GM21786 (cell line): ENCODE data around the gene ANKRD40.
"Not testable (repeated sequence)": the region's sequence is repeated elsewhere in the genome, so short reads cannot be mapped to it uniquely, and the experiment has no call there.

Source experiments
- ATAC-seq: cut with Tn5 transposase; IDR thresholded peaks from one replicate; pipeline ENCODE4 v1.9.1; 2021; ENCODE audit not compliant: unreplicated experiment

ANKRD40 gene

DNA sequence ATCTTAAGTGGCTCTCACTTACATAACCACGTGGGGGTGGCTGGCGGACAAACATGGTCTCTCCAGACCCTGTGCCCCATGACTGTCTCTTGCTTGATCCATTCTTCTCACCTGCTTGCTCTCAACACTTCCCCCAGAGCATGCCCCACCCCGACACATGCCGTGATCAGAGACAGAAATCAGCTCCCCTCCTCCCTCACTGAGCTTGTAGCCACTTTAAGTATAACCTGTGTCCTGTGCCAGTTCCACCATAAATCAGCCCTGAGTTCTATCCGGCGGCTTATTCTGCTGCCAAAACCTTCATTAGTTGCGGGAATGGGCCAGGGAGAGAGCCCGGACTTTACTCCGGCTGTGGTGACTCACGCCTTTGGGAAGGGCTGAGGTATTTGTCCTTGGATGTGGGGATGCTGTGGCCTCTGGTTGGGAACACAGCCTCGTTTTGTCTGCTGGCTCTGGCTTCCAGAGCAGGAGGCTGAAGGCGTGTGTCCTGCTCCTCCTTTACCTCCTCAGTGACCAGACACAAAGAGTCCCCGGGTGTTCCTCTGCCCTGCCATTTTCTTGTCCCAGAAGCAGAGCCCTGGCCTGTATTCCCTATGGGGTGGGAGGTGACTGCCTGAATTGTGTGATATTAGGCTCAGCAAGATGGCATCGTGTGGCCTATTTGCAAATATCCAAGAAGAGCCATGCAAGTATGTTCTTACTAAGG, 21.1 kb downstream of the ANKRD40 start:
- ATAC-seq: no peak

DNA sequence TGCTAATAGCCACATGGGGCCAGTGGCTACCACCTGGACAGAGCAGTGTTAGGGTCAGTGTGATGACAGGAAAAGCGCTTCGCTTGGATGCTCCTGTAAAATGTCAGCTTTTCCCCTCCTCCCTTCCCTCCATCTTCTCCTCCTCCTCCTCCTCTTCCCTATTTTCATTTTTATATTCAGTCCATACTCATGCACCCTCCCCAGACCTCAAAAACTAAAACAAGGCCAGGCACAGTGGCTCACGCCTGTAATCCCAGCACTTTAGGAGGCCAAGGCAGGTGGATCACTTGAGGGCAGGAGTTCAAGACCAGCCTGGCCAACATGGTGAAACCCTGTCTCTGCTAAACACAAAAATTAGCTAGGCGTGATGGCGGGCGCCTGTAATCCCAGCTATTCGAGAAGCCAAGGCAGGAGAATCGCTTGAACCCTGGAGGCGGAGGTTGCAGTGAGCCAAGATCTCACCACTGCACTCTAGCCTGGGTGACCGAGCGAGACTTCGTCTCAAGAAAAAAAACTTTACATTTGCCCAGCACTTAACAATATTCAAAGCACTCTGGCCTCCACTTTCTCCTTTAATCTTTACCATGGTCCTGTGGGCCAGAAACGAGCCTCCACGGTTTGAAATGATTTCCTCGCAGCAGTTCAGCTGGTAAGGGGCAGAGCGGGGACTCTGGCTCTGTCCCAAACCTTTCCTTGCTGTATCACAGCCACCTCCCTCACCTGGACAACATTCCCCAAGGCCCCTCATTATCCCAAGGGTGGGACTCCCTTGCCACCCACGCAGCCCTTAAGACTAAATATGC, 21.8 kb downstream of the ANKRD40 start:
- no peak for ATAC-seq

DNA sequence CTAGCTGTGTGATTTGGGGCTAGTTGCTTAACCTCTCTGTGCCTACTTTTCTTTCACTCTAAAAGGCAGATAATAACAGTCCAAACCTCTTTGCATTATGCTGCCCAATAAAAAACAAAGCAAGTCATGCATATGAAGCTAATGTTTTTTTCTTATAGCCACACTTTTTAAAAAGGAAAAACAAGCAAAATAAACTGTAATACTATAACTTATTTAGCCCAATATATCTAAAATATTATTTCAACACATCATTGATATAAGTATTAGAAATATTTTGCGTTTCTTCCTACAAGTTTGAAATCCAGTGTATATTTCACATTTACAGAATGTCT, 22.4 kb downstream of the ANKRD40 start:
- ATAC-seq: no peak

DNA sequence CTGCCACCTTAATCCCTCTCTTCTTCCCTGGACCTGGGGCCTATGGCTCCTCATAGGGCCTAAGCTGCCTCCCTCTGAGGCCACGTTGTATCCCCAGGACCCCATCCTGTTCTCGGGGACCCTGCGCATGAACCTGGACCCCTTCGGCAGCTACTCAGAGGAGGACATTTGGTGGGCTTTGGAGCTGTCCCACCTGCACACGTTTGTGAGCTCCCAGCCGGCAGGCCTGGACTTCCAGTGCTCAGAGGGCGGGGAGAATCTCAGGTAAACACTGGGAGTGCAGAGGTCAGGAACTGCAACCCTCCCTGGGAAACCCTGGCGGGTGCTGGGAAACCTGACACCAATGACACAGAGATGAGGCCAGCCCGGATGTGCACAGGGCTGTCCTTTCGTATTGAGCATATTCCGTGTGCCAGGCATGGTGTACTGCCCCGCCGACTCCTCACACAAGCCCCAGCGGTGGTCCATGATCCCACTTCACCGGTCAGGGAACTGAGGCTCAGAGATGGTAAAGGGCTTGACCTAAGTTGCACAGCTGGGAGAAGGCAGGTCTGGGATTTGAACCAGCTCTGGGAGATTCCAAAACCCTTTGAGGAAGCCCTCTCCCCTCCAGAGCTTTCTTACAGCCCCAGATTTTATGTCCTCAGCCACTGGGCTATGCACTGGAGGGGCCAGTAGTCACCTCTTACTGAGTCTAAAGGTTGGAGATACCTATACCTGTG, 22.9 kb downstream of the ANKRD40 start:
- ATAC-seq: no peak

DNA sequence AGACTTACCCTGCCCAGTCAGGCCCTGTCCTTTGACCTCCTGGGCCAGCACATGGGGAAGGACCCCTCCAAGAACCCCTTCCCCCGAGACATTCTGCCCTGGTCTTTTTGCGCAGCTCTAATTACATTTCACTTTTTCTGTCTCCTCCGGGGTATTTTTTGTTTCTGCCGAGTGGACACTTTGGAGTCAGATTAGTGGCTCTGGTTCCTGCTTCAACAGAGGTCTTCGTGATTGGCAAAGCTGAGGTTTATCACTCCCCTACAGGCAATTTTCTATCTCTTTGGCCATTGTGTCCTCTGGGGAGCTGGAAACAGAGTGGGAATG, 23.5 kb downstream of the ANKRD40 start:
- no peak for ATAC-seq

DNA sequence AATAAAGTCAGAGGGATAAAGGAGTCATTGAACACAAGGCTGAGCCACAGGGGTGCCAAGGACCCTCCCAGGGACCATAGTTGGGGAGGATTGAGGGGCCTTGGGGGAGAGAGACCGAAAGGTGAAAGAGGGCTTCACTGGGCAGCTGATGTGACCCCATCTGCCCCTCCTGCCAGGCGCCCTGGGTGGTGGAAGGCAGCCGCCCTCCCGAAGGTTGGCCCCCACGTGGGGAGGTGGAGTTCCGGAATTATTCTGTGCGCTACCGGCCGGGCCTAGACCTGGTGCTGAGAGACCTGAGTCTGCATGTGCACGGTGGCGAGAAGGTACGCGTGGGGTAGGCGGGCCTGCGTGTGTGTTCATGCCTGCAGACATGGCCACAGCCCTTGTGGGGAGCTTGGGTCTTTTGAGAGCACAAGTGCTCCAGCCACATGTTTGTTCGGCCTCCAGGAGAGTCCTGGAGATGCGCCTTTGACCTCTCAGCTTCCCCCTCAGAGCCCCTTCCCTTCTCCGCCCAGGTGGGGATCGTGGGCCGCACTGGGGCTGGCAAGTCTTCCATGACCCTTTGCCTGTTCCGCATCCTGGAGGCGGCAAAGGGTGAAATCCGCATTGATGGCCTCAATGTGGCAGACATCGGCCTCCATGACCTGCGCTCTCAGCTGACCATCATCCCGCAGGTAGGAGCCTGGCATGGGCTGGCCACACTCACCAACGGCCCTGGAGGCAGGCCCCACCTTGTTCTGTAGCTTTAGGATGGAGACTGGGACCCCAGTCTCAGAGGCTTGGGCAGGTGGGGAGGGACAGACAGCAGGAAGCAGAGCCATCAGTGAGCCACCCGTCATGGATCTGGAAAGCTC, 24.1 kb downstream of the ANKRD40 start:
- ATAC-seq: no peak

DNA sequence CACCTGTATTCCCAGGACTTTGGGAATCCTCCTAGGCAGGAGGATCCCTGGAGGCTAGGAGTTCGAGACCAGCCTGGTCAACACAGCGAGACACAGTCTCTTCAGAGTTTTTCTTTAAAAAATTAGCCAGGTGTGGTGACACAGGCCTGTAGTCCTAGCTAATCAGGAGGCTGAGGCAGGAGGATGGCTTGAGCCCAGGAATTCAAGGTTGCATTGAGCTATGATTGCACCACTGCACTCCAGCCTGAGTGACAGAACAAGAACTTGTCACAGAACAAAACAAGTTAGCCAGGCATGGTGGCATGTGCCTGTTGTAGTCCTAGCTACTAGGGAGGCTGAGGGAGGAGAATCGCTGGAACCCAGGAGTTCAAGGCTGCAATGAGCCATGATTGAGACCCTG, 24.8 kb downstream of the ANKRD40 start:
- ATAC-seq: no peak

DNA sequence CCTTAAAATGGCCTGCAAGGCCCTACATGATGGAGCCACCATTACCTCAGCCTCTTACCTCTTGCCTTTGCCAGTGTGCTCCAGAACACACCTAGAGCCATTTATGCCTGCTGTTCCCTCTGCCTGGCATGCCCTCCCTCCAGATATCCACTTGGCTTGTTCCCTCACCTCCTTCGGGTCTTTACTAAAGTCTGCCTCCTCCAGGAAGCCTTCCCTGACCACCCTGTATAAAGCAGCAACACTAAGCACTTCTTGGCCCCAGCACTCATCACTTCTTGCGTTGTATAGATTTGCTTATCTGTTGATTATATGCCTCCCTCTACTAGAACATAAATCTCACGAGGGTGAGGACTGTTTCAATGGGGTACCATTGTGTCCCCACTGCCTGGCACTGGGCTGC, 25.3 kb downstream of the ANKRD40 start:
- no peak for ATAC-seq

DNA sequence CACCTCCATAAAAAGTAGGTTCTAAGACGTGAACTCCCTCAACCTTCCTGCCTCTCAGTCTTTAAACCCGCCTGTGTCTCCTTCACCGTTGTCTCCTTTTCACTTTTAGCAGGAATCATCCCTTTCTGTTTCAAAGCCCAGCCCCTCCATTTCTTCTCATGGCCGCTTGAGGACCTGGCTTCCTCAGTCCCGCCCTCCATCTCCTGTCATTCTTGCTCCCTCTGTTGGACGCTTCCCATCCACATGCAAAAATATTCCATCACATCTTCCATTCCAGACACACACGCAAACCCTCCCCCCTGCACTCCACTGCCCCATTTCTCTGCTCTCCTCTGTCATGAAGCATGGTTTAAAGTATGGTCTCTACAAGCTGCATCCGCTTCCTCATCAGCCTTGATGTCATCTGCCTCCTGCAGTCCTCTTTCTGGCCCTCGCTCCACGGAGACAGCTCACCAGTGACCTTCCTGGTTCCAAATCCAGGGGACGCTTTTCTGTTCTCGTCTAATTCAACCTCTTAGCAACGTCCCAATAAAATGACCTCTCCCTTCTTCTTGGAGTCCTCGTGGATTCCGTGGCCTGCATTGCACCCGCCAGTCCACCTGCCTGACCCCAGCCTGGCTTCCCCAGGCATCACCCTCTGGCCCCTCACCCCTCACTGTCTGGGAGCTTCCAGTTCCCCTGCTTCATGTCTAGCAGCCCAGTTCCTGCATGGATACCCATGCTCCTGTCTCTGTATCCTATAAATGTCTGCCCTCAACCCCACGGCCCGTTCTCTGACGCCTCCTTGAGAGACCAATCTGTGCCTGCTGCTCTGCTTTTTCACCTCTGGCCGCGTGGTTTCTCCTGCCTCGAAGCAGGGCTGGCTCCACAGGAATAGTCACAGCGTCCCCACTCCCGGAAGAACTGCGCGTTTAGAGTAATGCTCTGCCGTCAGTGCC, 26.2 kb downstream of the ANKRD40 start:
- ATAC-seq: no peak

DNA sequence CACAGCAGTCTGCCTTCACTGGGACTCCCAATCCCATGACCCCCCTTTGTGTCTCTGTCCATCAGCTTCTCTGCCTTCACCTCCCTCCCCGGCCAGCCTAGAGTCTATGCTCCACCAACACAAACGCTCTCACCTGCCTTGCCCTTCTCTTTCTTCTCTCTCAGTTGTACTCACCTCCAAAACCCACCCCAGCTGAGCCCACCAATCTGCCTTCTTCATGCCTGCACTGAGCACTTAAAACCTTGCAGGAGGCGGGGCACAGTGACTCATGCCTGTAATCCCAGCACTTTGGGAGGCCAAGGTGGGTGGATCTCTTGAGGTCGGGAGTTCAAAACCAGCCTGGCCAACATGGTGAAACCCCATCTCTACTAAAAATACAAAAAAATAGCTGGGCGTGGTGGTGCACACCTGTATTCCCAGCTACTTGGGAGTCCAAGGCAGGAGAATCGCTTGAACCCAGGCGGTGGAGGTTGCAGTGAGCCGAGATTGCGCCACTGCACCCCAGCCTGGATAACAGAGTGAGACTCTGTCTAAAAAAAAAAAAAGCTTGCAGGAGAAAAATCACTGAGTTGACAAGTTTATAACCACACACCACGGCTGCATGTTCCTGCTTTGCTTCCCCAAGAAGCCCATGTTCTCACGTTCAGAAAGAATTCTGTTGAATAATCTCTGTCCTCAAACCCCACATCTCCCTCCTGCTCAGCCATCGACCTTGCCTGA, 27.0 kb downstream of the ANKRD40 start:
- ATAC-seq: not testable (repeated sequence)

DNA sequence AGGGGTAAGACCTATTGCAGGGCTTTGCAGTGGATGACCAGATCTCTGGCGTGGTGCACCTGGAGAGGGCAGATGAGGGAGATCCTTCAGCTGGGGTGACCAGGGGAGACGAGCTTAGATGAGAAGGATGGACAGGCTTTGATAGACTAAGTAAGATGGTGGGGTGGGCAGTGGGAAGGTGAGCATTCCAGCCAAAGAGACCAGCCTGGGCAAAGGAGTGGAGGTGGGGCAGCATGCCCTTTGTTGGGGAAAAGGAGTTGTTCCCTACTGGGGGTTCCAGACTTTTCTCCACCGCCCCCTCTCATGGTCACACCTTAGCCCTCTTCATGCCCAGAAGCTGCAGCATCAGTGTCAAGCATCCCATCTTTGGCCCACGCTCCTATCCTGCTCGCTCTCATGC, 27.6 kb downstream of the ANKRD40 start:
- ATAC-seq: no peak

DNA sequence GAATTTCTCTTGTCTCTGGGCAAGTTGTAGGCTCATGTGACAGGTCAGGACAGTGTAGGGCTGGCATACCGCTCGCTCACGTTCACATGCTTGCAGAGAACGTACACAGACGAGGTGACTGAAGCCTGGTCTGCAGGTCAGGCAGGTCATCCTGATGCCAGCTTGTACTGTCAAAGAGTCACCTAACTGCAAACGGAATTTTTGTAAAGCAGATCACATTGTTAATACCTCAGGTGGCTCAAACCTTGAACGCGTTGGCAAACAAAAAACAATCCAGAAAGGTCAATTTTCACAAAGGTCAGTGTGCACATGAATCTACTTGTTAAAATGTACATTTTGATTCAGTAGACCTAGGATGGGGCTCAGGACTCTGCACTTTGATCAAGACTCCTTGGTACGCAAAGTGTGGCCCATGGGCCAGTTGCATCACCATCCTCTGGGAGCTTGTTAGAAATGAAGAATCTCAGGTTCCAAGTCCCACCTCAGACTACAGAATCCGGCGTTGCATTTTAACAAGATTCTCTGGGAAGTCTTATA, 28.6 kb downstream of the ANKRD40 start:
- ATAC-seq: no peak

DNA sequence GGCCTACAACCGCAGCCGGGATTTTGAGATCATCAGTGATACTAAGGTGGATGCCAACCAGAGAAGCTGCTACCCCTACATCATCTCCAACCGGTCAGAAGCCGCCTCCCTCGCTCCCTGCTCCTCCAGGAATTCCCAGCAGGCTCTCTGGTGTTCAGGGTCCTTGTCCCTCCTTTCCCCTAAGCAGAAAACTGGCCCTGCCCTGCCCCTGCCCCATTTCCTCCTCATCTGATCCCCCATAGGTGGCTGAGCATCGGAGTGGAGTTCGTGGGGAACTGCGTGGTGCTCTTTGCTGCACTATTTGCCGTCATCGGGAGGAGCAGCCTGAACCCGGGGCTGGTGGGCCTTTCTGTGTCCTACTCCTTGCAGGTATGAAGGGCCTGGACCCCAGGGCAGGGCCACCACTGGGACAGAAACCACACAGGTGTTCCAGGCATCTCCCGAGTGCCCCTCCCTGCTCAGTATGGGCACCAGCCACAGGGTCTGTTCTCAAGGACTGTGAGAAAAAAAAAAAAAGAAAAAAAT, 29.8 kb downstream of the ANKRD40 start:
- no peak for ATAC-seq

DNA sequence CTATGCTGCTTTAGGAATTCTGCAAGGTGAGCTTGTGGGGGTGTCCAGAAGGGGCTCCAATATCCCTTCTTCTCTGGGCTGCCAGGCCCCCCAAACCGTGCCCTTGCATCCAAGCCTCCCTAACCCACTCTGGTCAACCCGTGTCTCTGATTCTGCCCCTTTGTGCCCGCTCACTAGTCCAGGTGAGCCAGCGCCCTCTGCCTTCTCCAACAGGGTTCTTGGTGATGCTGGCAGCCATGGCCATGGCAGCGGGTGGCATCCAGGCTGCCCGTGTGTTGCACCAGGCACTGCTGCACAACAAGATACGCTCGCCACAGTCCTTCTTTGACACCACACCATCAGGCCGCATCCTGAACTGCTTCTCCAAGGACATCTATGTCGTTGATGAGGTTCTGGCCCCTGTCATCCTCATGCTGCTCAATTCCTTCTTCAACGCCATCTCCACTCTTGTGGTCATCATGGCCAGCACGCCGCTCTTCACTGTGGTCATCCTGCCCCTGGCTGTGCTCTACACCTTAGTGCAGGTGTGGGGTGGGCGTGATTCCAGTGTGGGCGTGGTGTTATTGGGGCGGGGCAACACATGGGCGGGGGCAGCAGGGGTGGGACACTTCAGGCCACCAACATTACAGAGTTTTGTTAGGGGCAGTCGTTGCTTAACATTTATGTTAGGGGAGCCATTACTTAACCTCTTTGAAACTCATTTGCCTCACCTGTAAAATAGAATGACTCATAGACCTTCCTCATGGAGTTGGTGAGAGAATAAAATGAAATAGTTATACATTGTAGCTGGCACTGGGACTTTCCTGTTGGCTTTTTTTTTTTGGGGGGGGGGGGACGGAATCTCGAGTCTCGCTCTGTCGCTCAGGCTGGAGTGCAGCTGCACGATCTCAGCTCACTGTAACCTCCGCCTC, 31.4 kb downstream of the ANKRD40 start:
- no peak for ATAC-seq

DNA sequence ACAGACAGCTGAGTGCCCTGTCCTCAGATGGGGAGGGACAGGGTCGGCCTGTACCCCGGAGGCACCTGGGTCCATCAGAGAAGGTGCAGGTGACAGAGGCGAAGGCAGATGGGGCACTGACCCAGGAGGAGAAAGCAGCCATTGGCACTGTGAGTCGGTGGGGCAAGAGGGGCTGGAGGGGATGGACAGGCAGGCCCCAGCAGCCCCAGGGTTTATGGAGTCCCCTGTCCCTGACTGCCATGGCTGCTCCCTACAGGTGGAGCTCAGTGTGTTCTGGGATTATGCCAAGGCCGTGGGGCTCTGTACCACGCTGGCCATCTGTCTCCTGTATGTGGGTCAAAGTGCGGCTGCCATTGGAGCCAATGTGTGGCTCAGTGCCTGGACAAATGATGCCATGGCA, 32.1 kb downstream of the ANKRD40 start:
- no peak for ATAC-seq

DNA sequence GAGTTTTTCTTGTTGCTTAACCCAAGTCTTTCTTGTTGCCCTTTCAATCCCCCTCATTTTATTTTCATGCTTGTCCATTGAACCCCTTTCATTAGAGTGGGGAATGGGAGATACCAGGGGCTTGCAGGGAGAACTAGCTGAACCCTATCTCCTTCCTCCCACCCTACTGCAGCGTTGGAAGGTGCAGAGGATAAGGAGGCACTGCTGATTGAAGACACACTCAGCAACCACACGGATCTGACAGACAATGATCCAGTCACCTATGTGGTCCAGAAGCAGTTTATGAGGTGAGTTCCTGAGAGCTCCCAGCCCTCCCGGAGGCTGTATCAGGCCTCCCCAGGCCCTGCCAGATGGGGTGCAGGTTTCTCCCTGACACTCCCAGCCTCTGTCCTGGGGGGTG, 32.5 kb downstream of the ANKRD40 start:
- ATAC-seq: no peak

DNA sequence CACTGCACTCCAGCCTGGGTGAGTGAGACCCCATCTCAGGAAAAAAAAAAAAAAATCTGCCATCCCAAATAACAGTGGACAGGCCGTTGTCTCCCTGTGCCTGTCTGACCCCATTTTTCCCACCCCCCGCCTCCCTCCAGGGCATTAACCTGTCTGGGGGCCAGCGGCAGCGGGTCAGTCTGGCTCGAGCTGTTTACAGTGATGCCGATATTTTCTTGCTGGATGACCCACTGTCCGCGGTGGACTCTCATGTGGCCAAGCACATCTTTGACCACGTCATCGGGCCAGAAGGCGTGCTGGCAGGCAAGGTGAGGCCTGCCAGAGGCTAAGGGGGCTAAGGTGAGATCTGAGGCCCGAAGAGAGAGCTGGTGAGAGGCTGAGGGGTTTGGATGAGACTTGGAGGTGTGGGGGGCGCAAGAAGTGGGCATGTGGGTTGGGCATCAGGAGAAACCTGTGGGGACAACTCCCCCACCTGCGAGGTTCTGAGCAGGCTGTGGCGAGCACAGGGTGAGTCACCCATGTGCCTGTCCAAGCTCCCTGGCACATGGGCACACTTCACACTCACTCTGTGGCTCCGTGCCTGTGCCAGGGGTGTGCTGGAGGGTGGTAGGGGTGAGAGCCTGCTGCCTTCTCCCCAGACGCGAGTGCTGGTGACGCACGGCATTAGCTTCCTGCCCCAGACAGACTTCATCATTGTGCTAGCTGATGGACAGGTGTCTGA, 34.7 kb downstream of the ANKRD40 start:
- ATAC-seq: no peak
